ENCODE data around the gene UNC45A.

The UNC45A gene

GRCh38 chr15:90957791-90958190 is 22.7 kb downstream of the UNC45A start:
- Mint-ChIP-seq H3K27ac (ENCODE audit: low read depth) (peak overlapping the region; percentile 75), H3K4me3 (peak overlapping the region; percentile 58), H3K4me1 (peaks cover 9% of the 10 kb centered on the region), H3K27me3 (no peaks in the 10 kb centered on the region), H3K9me3 (no peaks in the 10 kb centered on the region), H3K36me3 (ENCODE audit: insufficient read depth) (peaks cover 10% of the 10 kb centered on the region)
- no peak for DNase-seq (ENCODE audit: low spot score in 2 of 2)
- no peak for ATAC-seq (replicated peaks; ENCODE audit: extremely low read depth, poor library complexity, severe bottlenecking)

- Mint-ChIP-seq H3K4me1 (peaks cover under 1% of the 10 kb centered on the region), H3K9me3 (no peaks in the 10 kb centered on the region), H3K36me3 (ENCODE audit: insufficient read depth) (peaks cover 10% of the 10 kb centered on the region), H3K27ac (ENCODE audit: low read depth) (no peak overlapping the region), H3K4me3 (no peak overlapping the region), H3K27me3 (no peaks in the 10 kb centered on the region)
- DNase-seq (ENCODE audit: low spot score in 2 of 2) (no peak), ATAC-seq (replicated peaks; ENCODE audit: extremely low read depth, poor library complexity, severe bottlenecking) (no peak)
Observed at GRCh38 chr15:90959028-90959595, 24.0 kb downstream of the UNC45A start.

- Mint-ChIP-seq H3K9me3 (no peaks in the 10 kb centered on the region), H3K4me3 (no peak overlapping the region), H3K4me1 (no peaks in the 10 kb centered on the region), H3K36me3 (ENCODE audit: insufficient read depth) (peaks cover 9% of the 10 kb centered on the region), H3K27ac (ENCODE audit: low read depth) (no peak overlapping the region), H3K27me3 (no peaks in the 10 kb centered on the region)
- no peak for ATAC-seq (replicated peaks; ENCODE audit: extremely low read depth, poor library complexity, severe bottlenecking)
- DNase-seq (ENCODE audit: low spot score in 2 of 2): no peak
Observed at GRCh38 chr15:90959894-90960293, 24.8 kb downstream of the UNC45A start.

GRCh38 chr15:90960298-90961091 is 25.4 kb downstream of the UNC45A start:
- DNase-seq (ENCODE audit: low spot score in 2 of 2) (no peak), ATAC-seq (replicated peaks; ENCODE audit: extremely low read depth, poor library complexity, severe bottlenecking) (no peak)
- Mint-ChIP-seq H3K36me3 (ENCODE audit: insufficient read depth) (peaks cover 6% of the 10 kb centered on the region), H3K9me3 (no peaks in the 10 kb centered on the region), H3K27me3 (no peaks in the 10 kb centered on the region), H3K4me1 (no peaks in the 10 kb centered on the region), H3K27ac (ENCODE audit: low read depth) (no peak overlapping the region), H3K4me3 (no peak overlapping the region)

GRCh38 chr15:90962021-90962420 is 26.9 kb downstream of the UNC45A start:
- no peaks in the 10 kb centered on the region for H3K9me3 Mint-ChIP-seq
- no peak overlapping the region for H3K27ac Mint-ChIP-seq (ENCODE audit: low read depth)
- no peaks in the 10 kb centered on the region for H3K4me1 Mint-ChIP-seq
- no peak for ATAC-seq (replicated peaks; ENCODE audit: extremely low read depth, poor library complexity, severe bottlenecking)
- no peak for DNase-seq (ENCODE audit: low spot score in 2 of 2)
- no peak overlapping the region for H3K4me3 Mint-ChIP-seq
- peaks cover 7% of the 10 kb centered on the region for H3K36me3 Mint-ChIP-seq (ENCODE audit: insufficient read depth)
- no peaks in the 10 kb centered on the region for H3K27me3 Mint-ChIP-seq

- Mint-ChIP-seq H3K27me3 (no peaks in the 10 kb centered on the region), H3K4me3 (no peak overlapping the region), H3K27ac (ENCODE audit: low read depth) (no peak overlapping the region), H3K9me3 (no peaks in the 10 kb centered on the region), H3K4me1 (no peaks in the 10 kb centered on the region), H3K36me3 (ENCODE audit: insufficient read depth) (peaks cover 18% of the 10 kb centered on the region)
- ATAC-seq (replicated peaks; ENCODE audit: extremely low read depth, poor library complexity, severe bottlenecking) (no peak), DNase-seq (ENCODE audit: low spot score in 2 of 2) (no peak)
Observed at GRCh38 chr15:90966262-90966661, 31.2 kb downstream of the UNC45A start.

- peaks cover 19% of the 10 kb centered on the region for H3K36me3 Mint-ChIP-seq (ENCODE audit: insufficient read depth)
- H3K4me1 Mint-ChIP-seq: no peaks in the 10 kb centered on the region
- H3K27me3 Mint-ChIP-seq: no peaks in the 10 kb centered on the region
- no peak overlapping the region for H3K4me3 Mint-ChIP-seq
- no peak overlapping the region for H3K27ac Mint-ChIP-seq (ENCODE audit: low read depth)
- H3K9me3 Mint-ChIP-seq: no peaks in the 10 kb centered on the region
- ATAC-seq (replicated peaks; ENCODE audit: extremely low read depth, poor library complexity, severe bottlenecking): no peak
- DNase-seq (ENCODE audit: low spot score in 2 of 2): no peak
Observed at GRCh38 chr15:90967206-90967605, 32.1 kb downstream of the UNC45A start.

- DNase-seq (ENCODE audit: low spot score in 2 of 2) (no peak), ATAC-seq (replicated peaks; ENCODE audit: extremely low read depth, poor library complexity, severe bottlenecking) (no peak)
- H3K36me3 Mint-ChIP-seq (ENCODE audit: insufficient read depth): peaks cover 16% of the 10 kb centered on the region
- H3K4me3 Mint-ChIP-seq: no peak overlapping the region
- no peak overlapping the region for H3K27ac Mint-ChIP-seq (ENCODE audit: low read depth)
- no peaks in the 10 kb centered on the region for H3K9me3 Mint-ChIP-seq
- H3K27me3 Mint-ChIP-seq: no peaks in the 10 kb centered on the region
- no peaks in the 10 kb centered on the region for H3K4me1 Mint-ChIP-seq
Observed at GRCh38 chr15:90968434-90968833, 33.3 kb downstream of the UNC45A start.

- DNase-seq (ENCODE audit: low spot score in 2 of 2) (no peak), ATAC-seq (replicated peaks; ENCODE audit: extremely low read depth, poor library complexity, severe bottlenecking) (no peak)
- Mint-ChIP-seq H3K4me1 (no peaks in the 10 kb centered on the region), H3K27me3 (no peaks in the 10 kb centered on the region), H3K4me3 (no peak overlapping the region), H3K36me3 (ENCODE audit: insufficient read depth) (peaks cover 20% of the 10 kb centered on the region), H3K27ac (ENCODE audit: low read depth) (no peak overlapping the region), H3K9me3 (no peaks in the 10 kb centered on the region)
Observed at GRCh38 chr15:90970274-90970673, 35.2 kb downstream of the UNC45A start.

GRCh38 chr15:90972133-90972532 is 37.0 kb downstream of the UNC45A start:
- no peaks in the 10 kb centered on the region for H3K4me1 Mint-ChIP-seq
- H3K27me3 Mint-ChIP-seq: no peaks in the 10 kb centered on the region
- H3K4me3 Mint-ChIP-seq: no peak overlapping the region
- H3K27ac Mint-ChIP-seq (ENCODE audit: low read depth): no peak overlapping the region
- no peaks in the 10 kb centered on the region for H3K9me3 Mint-ChIP-seq
- DNase-seq (ENCODE audit: low spot score in 2 of 2) (no peak), ATAC-seq (replicated peaks; ENCODE audit: extremely low read depth, poor library complexity, severe bottlenecking) (no peak)
- H3K36me3 Mint-ChIP-seq (ENCODE audit: insufficient read depth): peaks cover 17% of the 10 kb centered on the region

GRCh38 chr15:90974216-90974615 is 39.1 kb downstream of the UNC45A start:
- DNase-seq (ENCODE audit: low spot score in 2 of 2) (no peak), ATAC-seq (replicated peaks; ENCODE audit: extremely low read depth, poor library complexity, severe bottlenecking) (no peak)
- no peaks in the 10 kb centered on the region for H3K4me1 Mint-ChIP-seq
- H3K4me3 Mint-ChIP-seq: no peak overlapping the region
- peak overlapping the region; percentile 87 for H3K27ac Mint-ChIP-seq (ENCODE audit: low read depth)
- H3K36me3 Mint-ChIP-seq (ENCODE audit: insufficient read depth): peaks cover 18% of the 10 kb centered on the region
- H3K9me3 Mint-ChIP-seq: no peaks in the 10 kb centered on the region
- H3K27me3 Mint-ChIP-seq: no peaks in the 10 kb centered on the region

- H3K36me3 Mint-ChIP-seq (ENCODE audit: insufficient read depth): peaks cover 13% of the 10 kb centered on the region
- H3K27me3 Mint-ChIP-seq: no peaks in the 10 kb centered on the region
- no peak for ATAC-seq (replicated peaks; ENCODE audit: extremely low read depth, poor library complexity, severe bottlenecking)
- no peaks in the 10 kb centered on the region for H3K4me1 Mint-ChIP-seq
- no peak overlapping the region for H3K4me3 Mint-ChIP-seq
- no peaks in the 10 kb centered on the region for H3K9me3 Mint-ChIP-seq
- no peak for DNase-seq (ENCODE audit: low spot score in 2 of 2)
- H3K27ac Mint-ChIP-seq (ENCODE audit: low read depth): peak overlapping the region; percentile 5
Observed at GRCh38 chr15:90979582-90979981, 44.5 kb downstream of the UNC45A start.

GRCh38 chr15:90981681-90982080 is 46.6 kb downstream of the UNC45A start:
- Mint-ChIP-seq H3K4me3 (no peak overlapping the region), H3K9me3 (no peaks in the 10 kb centered on the region), H3K4me1 (no peaks in the 10 kb centered on the region), H3K36me3 (ENCODE audit: insufficient read depth) (peaks cover 13% of the 10 kb centered on the region), H3K27me3 (no peaks in the 10 kb centered on the region), H3K27ac (ENCODE audit: low read depth) (no peak overlapping the region)
- DNase-seq (ENCODE audit: low spot score in 2 of 2) (no peak), ATAC-seq (replicated peaks; ENCODE audit: extremely low read depth, poor library complexity, severe bottlenecking) (no peak)

Data from central memory CD8-positive, alpha-beta T cell (primary cell).